GM12872 (cell line): Measurements from ENCODE around the gene HNRNPUL2.

Source experiments
- TF ChIP-seq, protein P1 (sequence below): IDR thresholded peaks from 3 replicates; pipeline ENCODE4 v1.5.1; 2011; ENCODE audit warnings: low read depth, mild to moderate bottlenecking, low read length, moderate library complexity; ENCODE audit not compliant: insufficient read depth

Gene HNRNPUL2

GRCh38 chr11:62665599-62666258 is 61.5 kb downstream of the HNRNPUL2 start:
- TF ChIP-seq, protein P1, sequence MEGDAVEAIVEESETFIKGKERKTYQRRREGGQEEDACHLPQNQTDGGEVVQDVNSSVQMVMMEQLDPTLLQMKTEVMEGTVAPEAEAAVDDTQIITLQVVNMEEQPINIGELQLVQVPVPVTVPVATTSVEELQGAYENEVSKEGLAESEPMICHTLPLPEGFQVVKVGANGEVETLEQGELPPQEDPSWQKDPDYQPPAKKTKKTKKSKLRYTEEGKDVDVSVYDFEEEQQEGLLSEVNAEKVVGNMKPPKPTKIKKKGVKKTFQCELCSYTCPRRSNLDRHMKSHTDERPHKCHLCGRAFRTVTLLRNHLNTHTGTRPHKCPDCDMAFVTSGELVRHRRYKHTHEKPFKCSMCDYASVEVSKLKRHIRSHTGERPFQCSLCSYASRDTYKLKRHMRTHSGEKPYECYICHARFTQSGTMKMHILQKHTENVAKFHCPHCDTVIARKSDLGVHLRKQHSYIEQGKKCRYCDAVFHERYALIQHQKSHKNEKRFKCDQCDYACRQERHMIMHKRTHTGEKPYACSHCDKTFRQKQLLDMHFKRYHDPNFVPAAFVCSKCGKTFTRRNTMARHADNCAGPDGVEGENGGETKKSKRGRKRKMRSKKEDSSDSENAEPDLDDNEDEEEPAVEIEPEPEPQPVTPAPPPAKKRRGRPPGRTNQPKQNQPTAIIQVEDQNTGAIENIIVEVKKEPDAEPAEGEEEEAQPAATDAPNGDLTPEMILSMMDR: no peak

DNA sequence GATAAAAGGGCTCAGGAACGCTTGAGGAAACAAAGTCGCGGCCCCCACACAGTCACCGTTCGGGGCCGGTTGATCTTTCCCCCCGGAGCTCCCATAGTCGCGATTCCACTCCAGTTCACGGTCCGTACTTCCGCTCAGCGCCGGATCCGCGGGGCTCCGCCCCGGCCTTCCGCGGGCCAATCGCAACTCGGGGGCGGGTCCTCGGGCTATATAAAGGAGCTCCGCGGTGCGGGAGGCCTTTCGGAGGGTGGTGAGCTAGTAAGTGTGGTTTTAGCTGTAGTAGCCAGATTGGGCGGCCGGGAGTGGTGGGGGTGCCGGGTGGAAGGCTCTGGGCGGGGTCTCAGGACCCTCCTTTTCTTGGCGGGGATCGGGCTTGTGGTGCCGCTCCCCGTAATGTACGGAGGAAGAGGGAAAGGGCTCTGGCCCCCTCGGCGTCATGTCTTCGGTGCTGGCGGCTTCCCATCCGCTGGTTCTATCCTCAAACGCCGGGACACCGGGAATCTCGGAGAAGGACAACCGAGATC is 62.1 kb downstream of the HNRNPUL2 start, which contains the start of the genes C11orf98 and CSKMT:
Gene C11orf98 (minus strand): TSS at position 136 of the 524 bp plus-strand sequence. CDS start 41 bp downstream, at position 95.
Gene CSKMT (plus strand): TSS at position 238 of the 524 bp plus-strand sequence. CDS start 568 bp downstream, outside the sequence.
- TF ChIP-seq, protein P1: no peak

GRCh38 chr11:62664405-62665074 is 62.7 kb downstream of the HNRNPUL2 start:
- TF ChIP-seq, protein P1: no peak
